HL-60/S4 treated with retinoic acid at 250 ng/mL for 4 days and 3 days (cell line): ENCODE data around the gene PLD6.
"Not testable (repeated sequence)": the region's sequence is repeated elsewhere in the genome, so short reads cannot be mapped to it uniquely, and the experiment has no call there.

Experiments used
- in situ Hi-C: fragments of 300-500 bp; cut with MboI; formaldehyde crosslinking; loops from 2 replicates; pipeline ENCODE4 v1.7.0; 2022; ENCODE audit warnings: low sequenced_read_pairs

Gene PLD6

GRCh38 chr17:17177176-17177575 lies 29.0 kb downstream of the PLD6 start:
- in situ Hi-C loops: no loop called here

DNA sequence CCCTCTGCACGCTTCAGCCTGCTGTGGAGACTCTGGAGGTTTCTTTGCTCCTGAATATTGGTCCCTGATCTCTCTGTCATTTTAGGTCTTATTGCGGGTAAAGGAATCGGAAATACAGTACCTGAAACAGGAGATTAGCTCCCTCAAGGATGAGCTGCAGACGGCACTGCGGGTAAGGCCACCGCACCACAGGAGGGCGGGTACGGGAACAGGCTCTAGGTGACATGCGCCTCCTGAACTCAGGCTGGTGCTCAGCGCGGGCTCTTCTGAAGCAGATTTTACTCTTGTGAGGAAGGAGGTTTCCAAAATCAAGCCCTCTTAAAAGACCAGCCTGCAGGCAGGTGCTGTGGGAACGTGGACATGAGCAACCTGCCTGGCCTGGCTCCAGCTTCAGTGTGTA lies 29.8 kb downstream of the PLD6 start:
- in situ Hi-C loops: no loop called here

DNA sequence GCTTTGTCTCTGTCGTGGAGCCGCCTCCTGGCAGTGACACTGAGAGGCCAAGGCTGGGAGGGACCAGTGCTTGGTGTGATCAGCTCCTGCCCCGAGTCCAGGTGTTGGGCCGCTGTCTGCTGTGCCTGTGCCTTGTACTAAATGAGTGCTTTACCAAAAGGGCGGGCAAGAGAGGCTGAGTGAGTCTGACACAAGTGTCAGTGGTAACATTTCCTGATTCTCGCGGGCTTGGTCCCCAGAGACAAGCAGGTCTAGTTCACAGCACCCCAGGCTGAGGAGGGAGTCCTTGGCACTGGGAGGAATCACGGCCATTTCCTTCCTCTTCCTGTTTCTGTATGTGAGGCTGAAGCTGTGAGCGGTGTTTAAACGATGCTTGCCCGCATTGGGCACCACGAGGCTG lies 30.2 kb downstream of the PLD6 start:
- in situ Hi-C loops: no loop called here

DNA sequence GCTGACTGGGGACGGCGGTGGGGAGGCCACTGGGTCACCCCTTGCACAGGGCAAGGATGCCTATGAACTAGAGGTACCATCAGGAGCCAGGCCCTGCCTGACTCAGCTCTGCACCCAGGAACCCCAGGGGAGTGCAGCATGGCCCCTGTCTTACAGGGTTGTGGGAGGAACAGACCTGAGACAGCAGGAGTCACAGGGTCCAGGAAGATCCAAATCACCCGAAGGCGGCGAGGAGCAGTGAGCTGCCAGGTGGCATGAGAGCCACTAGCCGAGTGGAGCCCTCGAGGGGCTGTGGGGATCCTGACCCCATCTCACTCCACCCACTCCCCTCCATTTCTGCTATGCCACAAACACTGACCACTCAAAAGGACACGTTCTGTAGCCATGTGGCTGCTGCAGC lies 30.8 kb downstream of the PLD6 start:
- in situ Hi-C loops: no loop called here

GRCh38 chr17:17173921-17174320 lies 32.2 kb downstream of the PLD6 start:
- in situ Hi-C loops: no loop called here

- in situ Hi-C loops: no loop called here
These were observed 33.1 kb downstream of the PLD6 start for GRCh38 chr17:17172990-17173389.

GRCh38 chr17:17172001-17172939 lies 33.9 kb downstream of the PLD6 start:
- in situ Hi-C loops: no loop called here

DNA sequence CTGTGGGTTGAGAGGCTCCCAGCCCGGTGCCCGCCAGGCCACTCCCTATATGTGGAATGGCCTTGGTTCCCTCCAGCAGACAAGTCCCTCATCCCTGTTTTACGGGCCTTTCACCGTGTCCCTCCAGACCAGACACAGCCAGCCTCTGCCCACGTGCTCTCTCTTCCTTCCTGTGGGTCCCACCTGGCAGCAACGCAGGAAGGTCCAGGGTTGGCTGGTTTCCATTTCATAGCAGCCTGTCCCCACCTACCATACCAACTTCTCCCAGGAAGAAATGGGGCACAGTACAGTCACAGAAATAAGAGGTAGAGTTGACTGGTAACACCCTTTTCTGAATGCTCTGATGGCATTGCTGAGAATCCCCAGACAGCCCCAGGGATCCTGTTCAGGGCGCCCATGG lies 34.9 kb downstream of the PLD6 start:
- in situ Hi-C loops: no loop called here

DNA sequence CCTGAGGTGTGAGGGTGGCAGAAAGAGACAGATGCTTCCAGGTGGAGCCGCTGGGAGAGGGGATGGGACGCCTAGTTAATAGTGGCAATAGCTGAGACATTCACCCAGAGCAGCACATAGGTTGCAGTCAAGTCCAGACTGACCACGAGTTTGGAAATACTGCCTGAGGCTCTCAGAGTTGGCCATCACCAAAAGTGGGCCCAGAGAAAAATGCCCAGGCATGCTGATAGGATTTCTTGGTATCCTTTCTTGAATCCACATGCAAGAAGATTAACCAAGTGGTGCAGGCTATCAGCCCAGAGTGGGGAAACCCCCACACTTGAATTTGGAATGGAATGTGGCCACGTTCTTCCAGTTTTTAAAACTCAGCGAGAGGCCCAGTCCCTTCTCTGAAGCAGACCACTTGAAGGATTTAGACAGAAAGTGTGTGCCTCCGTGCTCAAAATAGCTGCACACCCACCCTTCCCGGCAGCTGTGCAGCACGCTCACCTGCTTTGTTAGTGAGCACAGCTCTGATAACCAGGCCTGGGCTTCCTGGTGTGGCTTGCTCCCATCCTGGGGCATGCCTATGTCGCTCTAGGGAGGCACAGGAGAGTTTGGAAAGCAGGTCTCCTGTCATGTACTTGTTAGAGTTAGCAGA lies 35.7 kb downstream of the PLD6 start:
- in situ Hi-C loops: no loop called here

DNA sequence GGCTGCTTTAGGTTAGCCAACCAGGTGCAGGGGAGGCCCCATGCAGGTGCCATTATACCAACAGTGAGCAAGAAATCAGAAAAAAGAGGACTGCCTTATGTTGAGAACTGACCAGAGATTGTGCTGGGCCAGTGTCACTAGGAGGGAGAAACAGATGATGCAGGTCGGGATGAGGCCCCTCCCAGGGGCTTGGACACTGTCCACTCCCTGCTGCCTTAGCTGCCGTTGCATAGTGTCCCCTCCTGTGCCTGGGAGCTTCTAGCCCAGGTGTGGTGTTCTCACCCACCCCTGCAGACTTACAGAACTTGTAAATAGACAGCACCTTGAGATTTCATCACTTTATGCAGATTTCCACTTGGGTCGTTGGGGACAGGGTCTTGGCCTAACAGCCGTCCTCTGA lies 36.7 kb downstream of the PLD6 start:
- in situ Hi-C loops: no loop called here

DNA sequence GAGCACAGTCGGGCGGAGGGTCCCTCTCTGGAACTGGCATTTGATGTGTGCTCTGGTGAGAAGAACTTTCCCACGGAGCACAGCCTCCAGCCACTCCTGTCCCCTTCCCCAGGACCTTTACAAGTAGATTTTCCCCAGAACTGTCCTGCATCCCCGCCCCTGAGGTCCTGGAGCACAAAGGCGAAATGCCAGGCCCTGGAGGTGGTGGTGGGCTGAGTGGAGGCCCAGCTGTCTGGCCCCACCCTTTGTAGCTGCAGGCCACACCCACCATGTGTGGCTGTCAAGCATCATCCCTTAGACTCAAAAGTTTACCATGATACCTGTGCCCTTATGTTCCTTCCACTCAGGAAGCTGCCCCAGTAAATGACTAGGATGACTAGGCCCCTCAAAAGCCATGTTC lies 37.7 kb downstream of the PLD6 start:
- in situ Hi-C loops: no loop called here

DNA sequence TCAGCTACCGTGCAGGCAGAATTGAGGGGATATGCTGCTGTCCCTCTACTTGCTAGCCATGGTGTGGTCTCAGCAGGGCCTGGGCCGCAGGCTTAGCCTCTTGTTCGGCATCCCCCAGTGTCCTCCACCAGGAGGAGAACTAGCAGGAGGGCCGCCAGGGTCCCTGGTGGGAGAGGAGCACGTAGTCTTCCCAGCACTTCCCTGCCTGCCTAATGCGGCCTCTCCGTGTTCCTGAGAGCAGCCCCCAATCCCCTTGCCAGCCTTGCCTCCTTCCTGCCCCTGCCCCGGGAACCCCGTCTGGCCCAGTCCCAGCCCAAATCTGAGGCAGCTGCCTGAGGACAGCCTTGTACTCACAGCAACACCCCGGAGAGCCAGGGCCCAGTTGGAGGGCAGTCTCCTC lies 38.1 kb downstream of the PLD6 start:
- in situ Hi-C loops: no loop called here

DNA sequence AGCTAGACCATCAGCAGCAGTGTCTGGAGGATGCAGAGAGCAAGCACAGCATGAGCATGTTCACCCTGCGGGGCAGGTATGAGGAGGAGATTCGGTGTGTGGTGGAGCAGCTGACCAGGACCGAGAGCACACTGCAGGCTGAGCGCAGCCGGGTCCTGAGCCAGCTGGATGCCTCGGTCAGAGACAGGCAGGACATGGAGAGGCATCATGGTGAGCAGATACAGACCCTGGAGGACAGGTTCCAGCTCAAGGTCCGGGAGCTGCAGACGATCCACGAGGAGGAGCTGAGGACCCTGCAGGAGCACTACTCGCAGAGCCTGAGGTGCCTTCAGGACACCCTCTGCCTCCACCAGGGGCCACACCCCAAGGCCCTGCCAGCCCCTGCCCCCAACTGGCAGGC lies 38.8 kb downstream of the PLD6 start:
- in situ Hi-C loops: no loop called here

DNA sequence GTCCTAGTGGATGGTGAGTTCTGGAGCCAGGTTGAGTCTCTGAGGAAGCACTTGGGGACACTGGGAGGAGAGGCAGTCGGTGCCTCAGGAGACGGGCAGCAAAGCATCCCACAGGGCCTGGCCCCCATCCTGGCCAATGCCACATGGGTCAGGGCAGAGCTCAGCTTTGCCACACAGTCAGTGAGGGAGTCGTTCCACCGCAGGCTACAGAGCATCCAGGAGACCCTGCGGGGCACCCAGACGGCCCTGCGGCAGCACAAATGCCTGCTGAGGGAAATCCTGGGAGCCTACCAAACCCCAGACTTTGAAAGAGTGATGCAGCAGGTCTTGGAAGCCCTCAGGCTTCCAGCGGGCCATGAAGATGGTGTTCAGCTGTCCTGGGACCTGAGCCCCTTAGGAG lies 39.7 kb downstream of the PLD6 start:
- in situ Hi-C loops: no loop called here

- in situ Hi-C loops: no loop called here
These were observed 40.3 kb downstream of the PLD6 start for GRCh38 chr17:17165666-17166308.

DNA sequence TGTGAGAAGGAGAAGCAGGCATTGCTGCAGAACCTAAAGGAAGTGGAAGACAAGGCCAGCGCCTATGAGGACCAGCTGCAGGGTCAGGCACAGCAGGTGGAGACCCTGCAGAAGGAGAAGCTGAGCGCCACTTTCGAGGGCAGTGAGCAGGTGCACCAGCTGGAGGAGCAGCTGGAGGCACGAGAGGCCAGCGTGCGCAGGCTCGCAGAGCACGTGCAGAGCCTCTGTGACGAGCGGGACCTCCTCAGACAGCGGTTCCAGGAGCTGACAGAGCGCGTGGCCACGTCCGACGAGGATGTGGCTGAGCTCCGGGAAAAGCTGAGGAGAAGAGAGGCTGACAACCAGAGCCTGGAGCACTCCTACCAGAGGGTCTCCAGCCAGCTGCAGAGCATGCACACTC lies 41.5 kb downstream of the PLD6 start:
- in situ Hi-C loops: no loop called here

DNA sequence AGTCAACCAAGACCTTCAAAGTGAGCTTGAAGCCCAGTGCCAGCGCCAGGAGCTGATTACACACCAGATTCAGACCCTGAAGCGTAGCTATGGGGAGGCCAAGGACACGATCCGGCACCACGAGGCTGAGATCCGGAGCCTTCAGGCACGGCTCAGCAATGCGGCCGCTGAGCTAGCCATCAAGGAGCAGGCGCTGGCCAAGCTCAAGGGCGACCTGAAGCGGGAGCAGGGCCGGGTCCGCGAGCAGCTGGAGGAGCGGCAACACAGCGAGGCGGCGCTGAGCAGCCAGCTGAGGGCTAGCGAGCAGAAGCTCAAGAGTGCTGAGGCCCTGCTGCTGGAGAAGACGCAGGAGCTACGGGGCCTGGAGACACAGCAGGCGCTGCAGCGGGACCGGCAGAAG lies 42.0 kb downstream of the PLD6 start:
- in situ Hi-C loops: no loop called here

DNA sequence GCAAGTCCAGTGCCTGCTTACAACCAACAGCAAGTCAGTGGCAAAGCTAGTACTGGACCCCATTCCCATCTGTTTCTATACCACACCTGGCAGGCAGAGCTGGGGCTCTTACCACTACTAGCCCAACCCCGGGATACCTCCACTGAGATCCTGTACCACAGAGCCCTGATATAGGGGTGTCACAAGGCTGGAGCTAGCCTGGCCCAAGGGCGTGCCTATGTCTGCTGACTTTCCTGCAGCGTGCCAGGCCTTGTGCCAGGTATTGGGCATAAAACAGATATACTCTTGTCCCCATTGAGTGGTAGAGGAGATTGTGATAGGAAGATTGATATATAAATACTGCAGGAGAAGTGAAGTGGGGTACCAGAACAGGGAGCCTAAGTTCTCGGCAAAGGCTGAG lies 44.4 kb downstream of the PLD6 start:
- in situ Hi-C loops: no loop called here

DNA sequence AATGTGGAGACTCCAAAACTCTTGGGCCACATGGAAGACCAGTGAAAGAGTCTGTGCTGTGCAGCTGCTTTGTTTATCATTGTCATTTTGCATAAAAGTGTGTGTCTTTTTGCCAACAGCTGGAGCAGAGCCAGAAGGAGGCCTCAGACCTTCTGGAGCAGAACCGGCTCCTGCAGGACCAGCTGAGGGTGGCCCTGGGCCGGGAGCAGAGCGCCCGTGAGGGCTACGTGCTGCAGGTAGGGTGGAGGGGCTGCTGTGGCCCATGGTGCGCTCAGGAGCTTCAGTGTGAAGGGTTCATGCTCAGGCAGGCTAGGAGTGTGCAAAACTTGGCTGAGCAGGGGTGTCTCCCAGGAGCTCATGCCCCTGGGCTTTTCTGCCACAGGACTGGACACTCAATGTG lies 45.0 kb downstream of the PLD6 start:
- in situ Hi-C loops: no loop called here

DNA sequence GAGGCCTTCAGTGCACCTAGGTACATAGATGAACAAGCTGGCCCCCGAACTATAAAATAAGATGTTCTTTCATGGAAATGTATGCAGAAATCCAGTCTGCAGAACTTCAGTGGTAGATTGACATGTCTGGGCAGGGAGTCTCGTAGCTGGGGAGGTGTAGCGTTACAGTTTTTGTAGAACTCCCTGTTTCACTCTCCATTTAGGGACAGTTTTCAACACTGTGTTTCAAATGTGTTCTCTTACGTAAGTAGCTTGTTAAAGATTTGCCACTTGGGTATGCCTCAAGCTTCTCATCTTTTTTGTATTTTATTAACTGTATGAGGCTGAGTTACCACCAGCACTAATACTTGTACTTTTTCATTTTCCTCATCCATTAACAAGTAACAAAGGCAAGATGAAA lies 46.6 kb downstream of the PLD6 start:
- in situ Hi-C loops: no loop called here

DNA sequence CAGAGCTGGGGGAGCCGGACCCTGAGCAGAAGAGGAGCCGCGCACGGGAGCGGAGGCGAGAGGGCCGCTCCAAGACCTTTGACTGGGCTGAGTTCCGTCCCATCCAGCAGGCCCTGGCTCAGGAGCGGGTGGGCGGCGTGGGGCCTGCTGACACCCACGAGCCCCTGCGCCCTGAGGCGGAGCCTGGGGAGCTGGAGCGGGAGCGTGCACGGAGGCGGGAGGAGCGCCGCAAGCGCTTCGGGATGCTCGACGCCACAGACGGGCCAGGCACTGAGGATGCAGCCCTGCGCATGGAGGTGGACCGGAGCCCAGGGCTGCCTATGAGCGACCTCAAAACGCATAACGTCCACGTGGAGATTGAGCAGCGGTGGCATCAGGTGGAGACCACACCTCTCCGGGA lies 47.6 kb downstream of the PLD6 start:
- in situ Hi-C loops: not testable (repeated sequence)

GRCh38 chr17:17157041-17157440 lies 49.1 kb downstream of the PLD6 start:
- in situ Hi-C loops: no loop called here
